Esophagus (tissue), 2 donors: ENCODE data around the gene LHPP. TPM values are rescaled to one million over a fixed set of nuclear protein-coding genes. Genes with fewer than 3 reads are reported as not detected.

Experiments used
- H3K27ac ChIP-seq, 2 donors: one replicate each; pipeline ENCODE4 v1.5.1; 2013; ENCODE audit warnings: low read depth in 2 of 2, mild to moderate bottlenecking in 2 of 2, inconsistent platforms in 1 of 2, low read length in 1 of 2, moderate library complexity in 1 of 2
- H3K27me3 ChIP-seq, 2 donors: one replicate each; pipeline ENCODE4 v1.6.1; 2013; ENCODE audit warnings: low read length in 2 of 2, control low read depth in 1 of 2, mild to moderate bottlenecking in 1 of 2; ENCODE audit not compliant: insufficient read depth in 2 of 2, control insufficient read depth in 1 of 2
- H3K36me3 ChIP-seq, 2 donors: one replicate each; pipeline ENCODE4 v1.6.1; 2013; ENCODE audit warnings: low read length in 1 of 2; ENCODE audit not compliant: control insufficient read depth in 2 of 2, insufficient read depth in 2 of 2
- H3K4me1 ChIP-seq, 2 donors: one replicate each; pipeline ENCODE4 v1.6.1; 2013; ENCODE audit warnings: low read length in 1 of 2; ENCODE audit not compliant: control insufficient read depth in 2 of 2, insufficient read depth in 2 of 2
- H3K4me3 ChIP-seq, 2 donors: one replicate each; pipeline ENCODE4 v1.5.1; 2013; ENCODE audit warnings: low read length in 2 of 2, mild to moderate bottlenecking in 2 of 2, low read depth in 1 of 2, moderate library complexity in 1 of 2
- H3K9me3 ChIP-seq, 2 donors: one replicate each; pipeline ENCODE4 v1.6.1; 2013; ENCODE audit warnings: mild to moderate bottlenecking in 2 of 2, low read depth in 1 of 2, low read length in 1 of 2, moderate library complexity in 1 of 2; ENCODE audit not compliant: control insufficient read depth in 2 of 2, insufficient read depth in 1 of 2
- WGBS, 2 donors: extraction: QIAGEN DNeasy Blood & Tissue Kit; methylation state at CpG; one replicate each; pipeline ENCODE4 v1.1.7; 2013; 5-methylcytosine and 5-hydroxymethylcytosine counted together
- polyA plus RNA-seq, 2 donors: library from polyadenylated mRNA; stranded (reverse); fragments of 200-250 nt; gene quantifications; one replicate each; pipeline ENCODE4 v1.2.3, GENCODE V29; 2013
- donor health status: healthy with polysubstance abuse.
- donor health status: Bipolar disorder and iron deficiency.

Gene LHPP
- polyA plus RNA-seq, 2 donors, result 23.0 to 23.4 TPM

DNA sequence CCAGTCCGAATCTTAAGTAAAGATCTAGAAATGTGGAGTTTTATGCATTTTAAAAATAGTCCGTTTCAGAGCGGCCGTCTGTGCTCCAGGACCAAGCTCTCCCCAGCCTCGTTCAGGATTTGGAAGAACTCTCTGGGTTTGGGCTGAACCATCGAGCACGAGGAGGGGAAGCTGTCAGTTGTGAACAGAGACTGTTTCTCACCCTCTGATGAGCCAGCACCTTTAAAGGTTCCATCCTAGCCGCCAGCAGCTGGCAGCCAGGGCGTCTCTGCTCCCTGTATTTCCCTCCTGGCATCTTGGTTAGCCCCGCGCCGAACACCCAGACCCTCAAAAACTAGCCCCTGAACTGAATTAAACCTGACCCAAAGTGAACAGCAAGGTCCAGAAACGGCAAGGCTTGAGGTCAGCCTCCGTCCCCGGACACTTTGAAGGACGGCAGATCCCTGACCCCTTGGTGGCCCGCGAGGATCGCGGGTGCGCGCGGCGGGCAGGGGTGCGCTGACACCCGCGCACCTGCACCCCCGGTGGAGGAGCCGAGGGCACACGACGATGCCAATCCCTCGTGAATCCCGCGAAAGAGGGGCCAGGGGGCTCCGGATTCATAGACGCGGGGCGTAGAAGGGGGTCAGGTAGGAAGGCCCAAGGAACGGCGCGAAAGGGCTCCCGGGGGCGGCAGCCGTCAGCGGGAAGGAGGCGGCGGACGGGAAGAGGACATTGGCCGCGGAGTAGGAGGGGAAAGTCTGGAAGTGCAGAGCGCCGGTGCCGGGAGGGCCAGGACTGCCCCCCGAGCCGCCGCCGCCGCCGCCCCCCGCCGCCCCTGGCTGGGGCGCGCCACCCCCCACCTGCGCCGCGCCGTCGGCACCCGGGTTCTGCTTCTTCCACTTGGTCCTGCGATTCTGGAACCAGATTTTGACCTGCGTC lies 14.5 kb upstream of the LHPP start:
- H3K27me3 ChIP-seq, result peaks cover 0 to 11% of the 10 kb centered on the region in 2 donors
- H3K4me3 ChIP-seq, result peak overlapping the region in 1 of 2 donors; percentile 8
- H3K4me1 ChIP-seq, result peaks cover 9 to 16% of the 10 kb centered on the region in 2 donors
- no peak overlapping the region for H3K27ac ChIP-seq
- no peaks in the 10 kb centered on the region for H3K36me3 ChIP-seq
- H3K9me3 ChIP-seq, result no peaks in the 10 kb centered on the region
- WGBS, 2 donors, result 21 to 31% methylated on average over 63 to 71 of the region's 71 CpGs

DNA sequence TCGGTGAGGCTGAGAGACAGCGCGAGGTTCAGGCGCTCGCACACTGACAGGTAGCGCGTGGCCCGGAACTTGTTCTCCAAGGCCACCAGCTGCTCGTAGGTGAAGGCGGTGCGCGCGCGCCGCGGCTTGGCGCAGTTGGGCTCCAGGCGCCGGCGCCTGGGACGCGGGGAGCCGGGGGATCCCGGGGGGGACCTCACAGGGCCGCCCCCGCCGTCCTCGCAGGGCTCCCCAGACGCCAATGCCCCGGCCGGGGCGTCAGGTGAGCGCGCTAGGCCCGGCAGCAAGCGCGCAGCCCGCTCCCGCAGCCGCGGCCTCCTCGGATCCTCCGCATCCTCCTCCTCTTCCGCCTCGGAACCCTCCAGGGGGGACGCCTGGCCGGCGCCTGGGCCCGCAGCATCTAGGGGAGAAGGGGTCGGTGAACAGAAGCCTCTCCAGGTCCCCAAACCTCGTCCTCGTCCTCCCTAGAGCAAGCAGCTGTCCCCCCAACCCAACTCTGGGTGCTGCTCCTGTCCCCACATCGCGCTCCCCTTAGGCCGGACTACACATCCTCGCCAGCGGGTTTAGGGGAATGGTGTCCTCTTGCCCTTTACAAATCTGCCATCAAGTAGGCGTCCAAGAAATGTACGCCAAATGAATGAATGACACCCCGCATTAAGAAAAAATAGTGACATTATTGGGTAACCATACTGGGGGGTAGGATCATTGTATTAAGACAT lies 13.7 kb upstream of the LHPP start:
- no peaks in the 10 kb centered on the region for H3K36me3 ChIP-seq
- peak overlapping the region in 1 of 2 donors; percentile 8 for H3K4me3 ChIP-seq
- H3K27ac ChIP-seq, result no peak overlapping the region
- H3K4me1 ChIP-seq, result peaks cover 9 to 16% of the 10 kb centered on the region in 2 donors
- H3K27me3 ChIP-seq, result peaks cover 0 to 11% of the 10 kb centered on the region in 2 donors
- no peaks in the 10 kb centered on the region for H3K9me3 ChIP-seq
- WGBS, 2 donors, result 7 to 19% methylated on average over 57 to 60 of the region's 60 CpGs

DNA sequence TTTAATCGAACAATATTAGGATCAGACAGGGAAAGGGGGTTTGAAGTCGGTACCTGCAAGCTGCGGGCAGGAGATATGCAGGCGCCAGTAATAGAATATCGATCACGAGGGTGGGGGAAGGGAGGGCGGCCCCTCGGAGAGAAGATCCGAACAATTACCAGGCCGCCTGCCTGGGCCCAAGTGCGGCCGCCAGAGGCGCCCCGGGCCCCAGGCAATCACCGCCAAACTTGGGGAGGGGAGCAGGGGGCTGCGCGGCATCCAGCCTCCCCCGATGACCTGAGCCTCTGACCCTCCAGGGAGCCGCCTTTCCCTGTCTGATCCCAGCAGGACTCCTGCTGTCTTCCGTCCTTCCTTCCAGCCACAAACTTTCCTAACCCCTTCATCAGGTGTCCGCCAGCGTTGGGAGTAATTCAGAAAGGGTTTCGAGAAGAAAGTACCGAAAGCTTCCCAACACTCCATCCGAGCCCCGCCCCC lies 12.9 kb upstream of the LHPP start:
- Histone ChIP-seq H3K36me3 (no peaks in the 10 kb centered on the region), H3K4me3 (no peak overlapping the region), H3K27me3 (peaks cover 0 to 11% of the 10 kb centered on the region in 2 donors), H3K27ac (no peak overlapping the region), H3K4me1 (peaks cover 9 to 16% of the 10 kb centered on the region in 2 donors), H3K9me3 (no peaks in the 10 kb centered on the region)
- 9 to 22% methylated on average over 24 to 26 of the region's 26 CpGs for whole genome bisulfite sequencing, 2 donors

DNA sequence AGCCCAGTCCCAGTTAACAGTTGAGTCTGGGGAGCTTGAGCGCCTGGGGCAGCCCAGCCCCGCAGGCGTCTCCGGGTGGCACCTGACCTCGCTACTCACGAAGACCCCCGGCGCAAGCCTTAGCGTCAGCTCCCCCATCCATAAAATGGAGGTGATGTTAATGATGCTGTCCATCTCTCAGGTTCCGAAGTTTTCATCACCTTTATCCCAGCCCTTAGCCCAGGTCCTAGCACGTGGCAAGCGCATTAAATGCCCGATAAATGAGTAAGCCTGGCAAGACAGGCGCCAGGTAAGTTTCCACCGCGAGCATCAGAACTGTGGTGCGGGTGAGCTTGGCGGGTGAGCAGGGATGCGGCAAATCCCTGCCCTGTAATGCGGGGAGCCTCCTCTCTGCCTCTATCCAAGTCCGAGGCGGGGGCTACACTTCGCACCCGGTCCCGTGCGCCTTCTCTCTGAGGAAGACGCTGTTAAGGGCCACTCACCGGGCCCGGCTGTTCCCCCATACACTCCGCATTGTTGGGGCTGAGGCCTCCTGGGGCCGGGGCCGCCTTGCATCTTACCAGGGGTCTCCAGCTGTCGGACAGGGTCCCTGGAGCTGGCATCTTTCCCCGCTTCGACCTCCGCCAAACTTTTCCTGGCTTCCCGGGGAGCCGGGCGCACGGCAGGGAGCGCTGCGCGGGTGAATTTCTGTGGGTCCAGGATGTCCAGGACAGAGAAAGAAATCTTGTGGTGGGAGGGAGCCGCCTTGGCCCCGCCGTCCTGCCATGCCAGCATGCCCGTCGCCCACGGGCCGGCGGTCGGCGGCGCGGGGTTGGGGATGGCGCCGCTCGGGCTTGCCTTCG lies 12.2 kb upstream of the LHPP start:
- Histone ChIP-seq H3K9me3 (no peaks in the 10 kb centered on the region), H3K27me3 (peaks cover 0 to 15% of the 10 kb centered on the region in 2 donors), H3K36me3 (no peaks in the 10 kb centered on the region), H3K4me3 (peak overlapping the region; percentile 9 to 48), H3K4me1 (peaks cover 9 to 16% of the 10 kb centered on the region in 2 donors), H3K27ac (no peak overlapping the region)
- WGBS, 2 donors, result 2% methylated on average over 51 to 59 of the region's 59 CpGs

DNA sequence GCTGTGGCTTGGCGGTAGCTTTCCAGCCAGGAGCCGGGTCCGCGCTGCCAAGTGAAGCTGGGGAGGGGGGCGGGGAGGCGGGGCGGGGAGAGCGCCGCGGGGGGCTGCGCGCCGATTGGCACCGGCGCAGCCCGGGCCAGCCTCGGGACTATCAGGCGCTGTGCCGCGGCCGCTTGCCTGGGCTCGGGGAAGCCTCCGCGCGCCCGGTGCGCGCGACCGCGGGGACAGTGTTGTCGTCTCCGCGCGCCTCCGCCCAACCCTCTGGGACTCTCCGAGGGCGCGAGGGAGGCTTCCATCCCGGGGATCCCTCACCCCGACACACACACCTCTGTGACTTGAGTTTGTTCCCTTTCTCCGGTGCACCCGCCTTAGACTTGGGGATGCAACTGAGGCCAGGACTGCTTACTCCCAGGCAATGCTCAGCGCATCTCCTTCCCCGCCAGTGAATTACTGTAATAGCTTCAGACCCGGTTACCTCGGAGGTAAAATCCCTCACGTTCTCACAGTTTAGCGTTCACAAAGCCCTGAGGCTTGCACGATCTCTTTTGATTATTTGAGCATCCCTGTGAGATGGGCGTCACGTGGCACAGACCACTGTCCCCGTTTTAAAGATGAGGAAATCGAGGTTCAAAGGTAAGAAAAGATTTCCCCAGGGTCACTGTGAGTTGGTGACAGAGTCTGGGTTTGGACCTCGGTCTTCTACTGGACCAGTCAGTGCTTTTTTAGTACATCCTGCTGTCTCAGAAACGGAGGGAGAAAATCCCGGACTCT lies 11.4 kb upstream of the LHPP start, which contains the start of gene NKX1-2:
Gene NKX1-2 (minus strand): TSS at position 24 of the 771 bp plus-strand sequence. CDS start 92 bp downstream, outside the sequence.
- H3K27ac ChIP-seq, result no peak within 1 kb of the TSS

DNA sequence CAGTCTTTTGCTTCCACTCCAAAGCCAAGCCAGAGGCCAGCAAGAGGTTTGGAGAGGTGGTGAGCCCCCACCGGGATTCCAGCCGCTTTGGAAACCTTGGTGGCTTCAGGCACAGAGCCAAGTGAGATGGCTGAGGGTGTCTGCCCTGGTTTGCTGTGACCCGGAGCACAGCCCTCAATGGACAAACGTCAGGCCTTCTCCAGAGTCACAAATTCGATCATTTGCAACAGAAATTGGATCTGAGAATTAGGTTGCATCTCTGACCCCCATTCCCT lies 10.9 kb upstream of the LHPP start:
- Histone ChIP-seq H3K27ac (no peak overlapping the region), H3K4me1 (peaks cover 9 to 16% of the 10 kb centered on the region in 2 donors), H3K36me3 (no peaks in the 10 kb centered on the region), H3K9me3 (no peaks in the 10 kb centered on the region), H3K4me3 (no peak overlapping the region), H3K27me3 (peaks cover 0 to 16% of the 10 kb centered on the region in 2 donors)
- 29 to 32% methylated on average over 5 of the region's 5 CpGs for WGBS, 2 donors

More for the DNA sequence above, 11.4 kb upstream of the LHPP start, which contains the start of gene NKX1-2:
- no peaks in the 10 kb centered on the region for H3K9me3 ChIP-seq
- 3 to 4% methylated on average over 34 to 57 of the region's 57 CpGs for WGBS, 2 donors
- peaks cover 0 to 16% of the 10 kb centered on the region in 2 donors for H3K27me3 ChIP-seq
- peaks cover 9 to 16% of the 10 kb centered on the region in 2 donors for H3K4me1 ChIP-seq
- peak within 1 kb of the TSS; percentile 9 to 48 for H3K4me3 ChIP-seq
- H3K36me3 ChIP-seq, result no peaks in the 10 kb centered on the region

DNA sequence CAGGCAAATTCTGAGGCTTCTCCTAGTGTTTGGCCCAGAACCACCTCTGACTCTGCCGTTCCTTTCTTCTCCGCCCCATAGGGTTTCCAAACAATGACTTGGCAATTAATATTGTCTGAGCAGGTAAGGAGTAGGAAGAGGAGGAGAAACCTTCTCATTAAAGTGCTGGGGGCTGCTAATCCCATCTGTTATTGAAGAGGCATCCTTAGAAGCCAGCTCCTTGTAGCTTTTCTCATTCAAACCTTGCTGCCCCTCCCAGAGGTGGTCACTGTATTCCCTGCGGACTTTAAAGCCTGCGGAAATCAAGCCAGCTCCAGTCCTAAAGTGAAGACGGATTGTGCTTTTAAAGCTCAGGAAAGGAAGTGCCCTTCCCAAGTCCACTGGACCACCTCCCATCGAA lies 10.3 kb upstream of the LHPP start:
- no peak overlapping the region for H3K4me3 ChIP-seq
- H3K36me3 ChIP-seq, result no peaks in the 10 kb centered on the region
- peaks cover 9 to 16% of the 10 kb centered on the region in 2 donors for H3K4me1 ChIP-seq
- H3K27ac ChIP-seq, result no peak overlapping the region
- peaks cover 0 to 16% of the 10 kb centered on the region in 2 donors for H3K27me3 ChIP-seq
- no peaks in the 10 kb centered on the region for H3K9me3 ChIP-seq
- 31 to 36% methylated on average over 6 of the region's 6 CpGs for WGBS, 2 donors

DNA sequence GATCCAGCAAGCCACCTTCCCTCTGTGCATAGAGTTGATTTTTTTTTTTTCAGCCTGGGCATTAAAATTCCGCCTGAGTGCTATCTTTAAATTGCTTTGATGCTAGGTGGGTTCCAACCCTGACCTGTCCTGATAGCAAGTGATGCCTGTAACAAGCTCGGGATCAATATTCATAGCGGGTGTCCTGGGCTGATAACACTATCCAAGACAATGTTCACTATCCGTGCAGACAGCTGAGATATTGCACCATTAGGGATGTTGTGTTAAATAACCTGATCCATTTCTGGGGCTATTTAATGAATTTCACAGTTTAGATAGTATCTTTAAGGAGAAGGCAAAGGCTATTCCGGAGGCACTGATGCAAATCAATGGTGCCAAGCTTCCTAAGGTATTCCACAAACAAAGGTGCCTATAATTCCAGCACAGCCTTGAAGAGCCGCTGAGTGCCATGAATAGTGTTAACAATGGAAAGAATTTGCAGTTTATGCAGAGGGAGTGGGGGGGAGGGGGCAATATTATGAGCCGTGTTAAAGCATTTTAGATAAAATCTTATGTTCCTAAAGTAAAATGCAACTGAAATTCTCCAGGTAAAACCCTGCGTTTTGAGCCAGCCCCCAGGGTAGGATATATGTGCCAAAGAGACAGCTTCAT lies 7.5 kb upstream of the LHPP start:
- 35 to 47% methylated on average over 8 of the region's 8 CpGs for WGBS, 2 donors
- Histone ChIP-seq H3K4me3 (no peak overlapping the region), H3K27me3 (peaks cover 0 to 10% of the 10 kb centered on the region in 2 donors), H3K9me3 (no peaks in the 10 kb centered on the region), H3K4me1 (peaks cover 5 to 10% of the 10 kb centered on the region in 2 donors), H3K27ac (no peak overlapping the region), H3K36me3 (no peaks in the 10 kb centered on the region)
